Smooth muscle cell (in vitro differentiated cells): ENCODE measurements around the gene STIM1. TPM values are rescaled to one million over a fixed set of nuclear protein-coding genes. Genes with fewer than 3 reads are reported as not detected.

Source experiments
- DNase-seq: peaks from one replicate; lab custom pipeline; 2025; ENCODE audit not compliant: unreplicated experiment; lab: John Stamatoyannopoulos, UW
- H2AFZ ChIP-seq: fragments of 200-600 bp; sonication (generic); 2 replicates; pipeline ENCODE4 v1.6.0; 2016; ENCODE audit warnings: antibody characterized with exemption, low read depth, mild to moderate bottlenecking
- H3F3A ChIP-seq: fragments of 200-600 bp; sonication (generic); 2 replicates; pipeline ENCODE4 v1.6.0; 2017; ENCODE audit warnings: antibody characterized with exemption, low read depth
- H3K27ac ChIP-seq: fragments of 200-600 bp; sonication (generic); 2 replicates; pipeline ENCODE4 v1.5.1; 2016; ENCODE audit warnings: low read depth, mild to moderate bottlenecking
- H3K27me3 ChIP-seq: fragments of 200-600 bp; sonication (generic); 2 replicates; pipeline ENCODE4 v1.6.1; 2016; ENCODE audit warnings: low read depth, mild to moderate bottlenecking
- H3K36me3 ChIP-seq: fragments of 200-600 bp; sonication (generic); 2 replicates; pipeline ENCODE4 v1.5.1; 2016; ENCODE audit warnings: low read depth
- H3K4me1 ChIP-seq: fragments of 200-600 bp; sonication (generic); 2 replicates; pipeline ENCODE4 v1.5.1; 2016; ENCODE audit warnings: low read depth
- H3K4me2 ChIP-seq: fragments of 200-600 bp; sonication (generic); 2 replicates; pipeline ENCODE4 v1.6.0; 2016; ENCODE audit warnings: mild to moderate bottlenecking
- H3K4me3 ChIP-seq: fragments of 200-600 bp; sonication (generic); 2 replicates; pipeline ENCODE4 v1.5.1; 2016; ENCODE audit warnings: mild to moderate bottlenecking
- H3K79me2 ChIP-seq: fragments of 200-600 bp; sonication (generic); 2 replicates; pipeline ENCODE4 v1.6.0; 2016; ENCODE audit warnings: low read depth, mild to moderate bottlenecking
- H3K9ac ChIP-seq: fragments of 200-600 bp; sonication (generic); 2 replicates; pipeline ENCODE4 v1.6.0; 2016; ENCODE audit warnings: low read depth
- H3K9me3 ChIP-seq: fragments of 200-600 bp; sonication (generic); replicated peaks from 2 replicates; pipeline ENCODE4 v1.5.1; 2016; ENCODE audit warnings: low read depth
- H4K20me1 ChIP-seq: fragments of 200-600 bp; sonication (generic); 2 replicates; pipeline ENCODE4 v1.6.0; 2016; ENCODE audit warnings: low read depth
- WGBS: methylation state at CpG from one replicate; pipeline ENCODE4 v1.1.7; 2016; ENCODE audit warnings: low lambda C conversion rate; 5-methylcytosine and 5-hydroxymethylcytosine counted together
- polyA plus RNA-seq: library from polyadenylated mRNA; unstranded; fragments of >200 nt; fragmentation: Nextera tagmentation; extraction: Ambion mirVana; gene quantifications from 2 replicates; pipeline ENCODE4 v1.2.1, GENCODE V29; 2016
- total RNA-seq: library from RNA; depleted of rRNA; stranded (reverse); fragments of >200 nt; gene quantifications from 2 replicates; pipeline ENCODE4 v1.2.3, GENCODE V29; 2014
- TF ChIP-seq, protein P1 (sequence below): fragments of 200-600 bp; sonication (generic); IDR thresholded peaks from 2 replicates; pipeline ENCODE4 v1.5.1; 2017; ENCODE audit warnings: borderline replicate concordance, mild to moderate bottlenecking, antibody characterized with exemption; ENCODE audit not compliant: insufficient read depth, poor library complexity, severe bottlenecking

Gene STIM1
- total and polyA plus RNA-seq, 2 experiments from 2014 or later, result 15.3 to 31.5 TPM

DNA sequence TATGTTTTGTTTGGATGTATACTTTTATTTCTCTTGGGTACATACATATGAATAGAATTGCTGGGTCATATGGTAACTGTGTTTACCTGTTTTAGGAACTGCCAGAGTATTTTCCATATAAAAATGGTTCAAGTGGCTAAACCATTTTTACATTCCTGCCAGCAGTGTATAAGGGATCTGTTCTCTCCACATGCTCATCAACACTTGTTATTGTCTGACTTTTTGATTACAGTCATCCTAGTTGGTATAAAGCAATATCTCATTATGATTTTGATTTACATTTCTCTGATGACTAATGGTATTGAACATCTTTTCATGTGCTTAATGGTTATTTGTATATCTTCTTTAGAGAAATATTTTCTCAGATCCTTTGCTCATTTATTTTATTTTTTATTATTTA, 134.9 kb downstream of the STIM1 start:
- Histone ChIP-seq H2AFZ (no peak overlapping the region), H3K4me2 (no peak overlapping the region), H3K9ac (no peak overlapping the region), H3K27me3 (no peaks in the 10 kb centered on the region), H3K36me3 (no peaks in the 10 kb centered on the region), H3K9me3 (peaks cover 4% of the 10 kb centered on the region), H3K4me3 (no peak overlapping the region), H3K27ac (no peak overlapping the region), H3K4me1 (no peaks in the 10 kb centered on the region), H3F3A (no peaks in the 10 kb centered on the region), H4K20me1 (peaks cover 4% of the 10 kb centered on the region), H3K79me2 (peaks cover 6% of the 10 kb centered on the region)
- DNase-seq, result no peak
- TF ChIP-seq, protein P1, sequence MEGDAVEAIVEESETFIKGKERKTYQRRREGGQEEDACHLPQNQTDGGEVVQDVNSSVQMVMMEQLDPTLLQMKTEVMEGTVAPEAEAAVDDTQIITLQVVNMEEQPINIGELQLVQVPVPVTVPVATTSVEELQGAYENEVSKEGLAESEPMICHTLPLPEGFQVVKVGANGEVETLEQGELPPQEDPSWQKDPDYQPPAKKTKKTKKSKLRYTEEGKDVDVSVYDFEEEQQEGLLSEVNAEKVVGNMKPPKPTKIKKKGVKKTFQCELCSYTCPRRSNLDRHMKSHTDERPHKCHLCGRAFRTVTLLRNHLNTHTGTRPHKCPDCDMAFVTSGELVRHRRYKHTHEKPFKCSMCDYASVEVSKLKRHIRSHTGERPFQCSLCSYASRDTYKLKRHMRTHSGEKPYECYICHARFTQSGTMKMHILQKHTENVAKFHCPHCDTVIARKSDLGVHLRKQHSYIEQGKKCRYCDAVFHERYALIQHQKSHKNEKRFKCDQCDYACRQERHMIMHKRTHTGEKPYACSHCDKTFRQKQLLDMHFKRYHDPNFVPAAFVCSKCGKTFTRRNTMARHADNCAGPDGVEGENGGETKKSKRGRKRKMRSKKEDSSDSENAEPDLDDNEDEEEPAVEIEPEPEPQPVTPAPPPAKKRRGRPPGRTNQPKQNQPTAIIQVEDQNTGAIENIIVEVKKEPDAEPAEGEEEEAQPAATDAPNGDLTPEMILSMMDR, result no peak

DNA sequence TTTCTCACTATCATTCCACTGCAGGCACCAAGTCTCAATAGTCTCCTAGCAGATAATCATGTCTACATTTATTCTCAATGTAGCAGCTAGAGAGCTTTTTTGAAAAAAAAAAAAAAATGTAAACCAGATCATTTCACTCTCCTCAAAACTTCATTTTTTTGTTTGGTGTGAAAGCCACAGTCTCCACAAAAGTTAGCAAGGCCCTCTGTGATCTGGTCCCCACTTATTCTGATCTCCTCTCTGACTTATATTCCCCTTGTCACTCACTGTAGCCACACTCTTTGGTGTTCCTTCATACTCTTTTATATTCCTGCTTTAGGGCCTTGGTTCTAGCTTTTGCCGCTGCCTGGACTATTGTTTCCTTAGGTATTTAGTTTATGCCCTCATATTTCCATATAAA, 137.5 kb downstream of the STIM1 start:
- no peak for DNase-seq
- Histone ChIP-seq H3K9ac (no peak overlapping the region), H4K20me1 (no peaks in the 10 kb centered on the region), H3K27ac (no peak overlapping the region), H3K36me3 (no peaks in the 10 kb centered on the region), H2AFZ (no peak overlapping the region), H3K4me3 (no peak overlapping the region), H3K79me2 (peaks cover 6% of the 10 kb centered on the region), H3K4me2 (no peak overlapping the region), H3K27me3 (no peaks in the 10 kb centered on the region), H3F3A (no peaks in the 10 kb centered on the region), H3K4me1 (no peaks in the 10 kb centered on the region), H3K9me3 (peaks cover 4% of the 10 kb centered on the region)
- WGBS, result 100% methylated on average over 1 of the region's 1 CpG
- TF ChIP-seq, protein P1, result no peak

DNA sequence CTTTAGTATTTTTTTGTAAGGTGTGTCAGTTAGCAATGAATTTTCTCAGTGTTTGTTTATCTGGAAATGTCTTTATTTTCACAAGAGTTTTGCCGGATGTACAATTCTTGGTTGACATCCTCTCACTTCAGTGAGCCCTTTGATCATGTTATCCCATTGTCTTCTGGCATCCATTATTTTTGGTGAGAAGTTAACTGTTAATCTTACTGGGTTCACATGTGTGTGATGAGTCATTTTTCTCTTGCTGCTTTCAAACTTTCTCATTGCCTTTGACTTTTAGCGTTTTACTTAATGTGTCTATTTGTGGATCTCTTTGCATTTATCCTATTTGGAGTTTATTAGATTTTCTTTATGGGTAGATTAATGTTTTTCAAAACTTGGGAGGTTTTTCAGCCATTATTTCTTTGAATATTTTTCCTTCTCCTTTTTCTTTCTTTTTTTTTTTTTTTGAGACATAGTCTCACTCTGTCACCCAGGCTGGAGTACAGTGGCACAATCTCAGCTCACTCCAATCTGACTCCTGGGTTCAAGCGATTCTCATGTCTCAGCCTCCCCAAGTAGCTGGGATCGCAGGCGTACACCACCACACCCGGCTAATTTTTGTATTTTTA, 138.7 kb downstream of the STIM1 start:
- WGBS, result 98% methylated on average over 6 of the region's 6 CpGs
- no peaks in the 10 kb centered on the region for H4K20me1 ChIP-seq
- no peak overlapping the region for H3K4me3 ChIP-seq
- no peaks in the 10 kb centered on the region for H3K27me3 ChIP-seq
- H3F3A ChIP-seq, result no peaks in the 10 kb centered on the region
- peaks cover 4% of the 10 kb centered on the region for H3K9me3 ChIP-seq
- no peak for DNase-seq
- TF ChIP-seq, protein P1, result no peak
- no peaks in the 10 kb centered on the region for H3K36me3 ChIP-seq
- H3K9ac ChIP-seq, result no peak overlapping the region
- H2AFZ ChIP-seq, result no peak overlapping the region
- H3K4me1 ChIP-seq, result no peaks in the 10 kb centered on the region
- H3K79me2 ChIP-seq, result peaks cover 6% of the 10 kb centered on the region
- no peak overlapping the region for H3K4me2 ChIP-seq
- H3K27ac ChIP-seq, result no peak overlapping the region

DNA sequence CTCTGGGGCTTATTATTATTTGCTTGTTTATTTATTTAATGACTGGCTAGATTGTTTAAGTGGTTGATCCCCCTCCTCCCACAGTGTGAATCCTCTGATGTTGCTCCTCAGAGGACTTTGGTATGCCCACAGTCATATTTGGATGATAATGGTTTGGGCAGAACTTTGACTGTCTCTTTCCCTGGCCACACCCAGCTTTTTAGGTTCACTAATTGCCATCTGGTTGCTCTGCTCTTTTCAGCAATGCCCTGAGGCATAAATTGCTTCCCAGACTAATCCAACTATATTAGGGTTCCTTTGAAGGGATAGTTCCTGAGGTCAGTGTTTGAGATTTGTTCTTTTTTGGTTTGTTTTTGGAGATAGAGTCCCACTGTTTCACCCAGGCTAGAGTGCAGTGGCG, 139.8 kb downstream of the STIM1 start:
- no peak overlapping the region for H3K9ac ChIP-seq
- H3K4me2 ChIP-seq, result no peak overlapping the region
- peaks cover 2% of the 10 kb centered on the region for H3K79me2 ChIP-seq
- H3K9me3 ChIP-seq, result peaks cover 4% of the 10 kb centered on the region
- H3K4me3 ChIP-seq, result no peak overlapping the region
- H2AFZ ChIP-seq, result no peak overlapping the region
- H3K36me3 ChIP-seq, result no peaks in the 10 kb centered on the region
- no peak for DNase-seq
- H3F3A ChIP-seq, result no peaks in the 10 kb centered on the region
- TF ChIP-seq, protein P1, result no peak
- H4K20me1 ChIP-seq, result no peaks in the 10 kb centered on the region
- 100% methylated on average over 1 of the region's 1 CpG for WGBS
- no peaks in the 10 kb centered on the region for H3K27me3 ChIP-seq
- H3K27ac ChIP-seq, result no peak overlapping the region
- H3K4me1 ChIP-seq, result no peaks in the 10 kb centered on the region
